Activated CD4-positive, CD25-positive, alpha-beta regulatory T cell treated with anti-CD3 and anti-CD28 coated beads, Interleukin-2, amount 50 U/mL, for 24 hours (primary cell): ENCODE results near the gene LRRIQ1.

ENCODE experiments used
- ATAC-seq, 2 donors: fragments of 150-1000 bp; cut with Tn5 transposase; one replicate each; pipeline ENCODE4 v1.10.0; 2021; ENCODE audit warnings: mild to moderate bottlenecking in 1 of 2, moderate library complexity in 1 of 2

The LRRIQ1 gene

DNA sequence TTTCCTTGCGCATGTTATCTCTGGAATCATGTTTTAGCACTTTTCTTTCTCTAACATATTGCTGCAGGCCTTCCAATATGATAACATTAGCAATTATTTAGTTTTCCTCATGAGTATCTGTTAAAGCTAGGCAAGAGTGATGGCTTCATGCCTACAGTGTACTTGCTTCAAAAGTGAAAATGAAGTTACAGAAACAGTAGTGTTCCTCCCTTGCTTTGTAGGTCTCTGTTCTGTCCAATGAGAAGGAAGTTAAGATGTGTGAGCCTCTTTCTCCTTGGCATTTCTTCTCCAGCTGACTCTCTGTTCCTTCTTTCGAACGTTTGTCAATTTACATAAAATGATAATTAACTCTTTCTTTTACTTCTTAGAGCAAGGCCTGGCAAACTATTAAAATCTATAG is 22.2 kb downstream of the LRRIQ1 start:
- no peak for ATAC-seq

DNA sequence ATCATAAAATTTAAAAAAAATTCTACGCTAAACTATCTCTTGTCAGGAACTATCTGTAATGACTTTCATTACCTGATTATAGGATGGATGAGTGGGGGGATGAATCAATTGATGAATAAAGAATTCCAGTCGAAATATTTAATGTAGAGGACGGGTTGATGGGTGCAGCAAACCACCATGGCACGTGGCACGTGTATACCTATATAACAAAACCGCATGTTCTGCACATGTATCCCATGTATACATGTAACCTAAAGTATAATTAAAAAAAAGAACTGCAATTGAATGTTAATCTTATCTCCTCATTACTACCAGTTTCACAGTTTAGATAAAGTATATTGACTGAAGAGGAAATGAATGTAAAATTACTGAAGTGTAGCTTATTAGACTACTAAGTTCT is 23.4 kb downstream of the LRRIQ1 start:
- no peak for ATAC-seq

DNA sequence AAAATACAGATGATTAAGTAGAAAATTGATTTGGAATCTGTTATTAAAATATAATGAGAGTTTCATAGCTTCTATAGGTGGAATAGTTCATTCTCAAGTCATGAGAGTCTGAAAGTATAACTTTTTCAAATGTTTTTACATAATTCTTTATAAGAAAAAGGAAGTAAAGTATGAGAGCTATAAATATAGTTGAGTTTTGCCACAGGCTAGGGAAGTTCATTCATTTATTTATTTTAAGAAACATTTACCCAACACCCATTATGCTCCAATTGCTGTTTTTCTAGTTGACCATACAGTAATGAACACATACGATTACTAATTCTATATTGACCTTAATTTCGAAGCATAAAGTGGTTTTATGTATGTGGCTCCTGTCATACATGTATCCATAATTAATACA is 24.8 kb downstream of the LRRIQ1 start:
- no peak for ATAC-seq

DNA sequence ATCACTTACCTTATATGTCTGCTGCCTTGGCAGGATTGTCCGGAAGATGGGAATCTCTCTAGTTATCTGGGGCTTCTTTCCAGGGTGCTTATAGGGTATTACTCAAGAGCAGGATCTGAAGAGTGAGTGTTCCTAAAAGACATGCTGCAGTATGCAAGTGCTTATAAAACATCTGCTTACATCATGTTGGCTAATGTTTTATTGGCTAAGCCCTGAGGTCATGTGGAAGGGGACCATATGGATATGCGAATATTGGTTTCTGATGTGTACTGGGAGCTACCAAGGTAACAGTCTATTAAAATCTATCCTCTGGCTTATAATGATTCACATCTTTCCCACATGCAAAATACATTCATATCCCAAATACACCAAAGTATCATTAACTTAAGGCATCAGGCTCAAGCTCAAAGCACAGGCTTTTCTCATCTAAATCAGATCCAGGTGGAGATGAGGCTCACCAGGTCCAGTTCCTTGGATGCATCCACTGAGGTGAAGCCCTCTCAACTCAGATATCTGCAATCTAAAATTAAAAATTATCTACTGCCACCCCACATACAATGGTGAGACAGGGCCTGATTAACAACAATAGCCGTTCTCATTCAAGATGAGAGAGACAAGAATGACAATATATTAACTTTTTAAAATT is 29.8 kb downstream of the LRRIQ1 start:
- no peak for ATAC-seq

DNA sequence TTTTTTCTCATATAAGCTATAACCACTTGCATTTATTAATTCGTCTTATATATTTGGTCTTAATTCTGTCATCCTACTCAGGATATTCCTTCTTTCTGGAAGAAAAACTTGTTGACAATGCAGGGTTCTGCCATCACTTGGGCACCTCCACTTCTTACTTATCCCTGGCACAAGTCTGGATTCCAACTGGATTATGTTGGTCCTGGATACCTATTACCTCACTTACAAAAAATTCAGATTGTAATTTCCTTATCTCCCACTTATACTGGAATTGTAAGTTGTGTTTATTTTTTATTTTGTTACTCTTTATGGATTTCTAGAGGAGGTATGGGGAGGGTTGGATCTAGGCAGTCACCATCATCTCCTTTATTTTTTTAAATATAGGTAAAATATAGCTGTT is 36.7 kb downstream of the LRRIQ1 start:
- no peak for ATAC-seq

GRCh38 chr12:85076688-85077430 is 40.7 kb downstream of the LRRIQ1 start:
- ATAC-seq = no peak

DNA sequence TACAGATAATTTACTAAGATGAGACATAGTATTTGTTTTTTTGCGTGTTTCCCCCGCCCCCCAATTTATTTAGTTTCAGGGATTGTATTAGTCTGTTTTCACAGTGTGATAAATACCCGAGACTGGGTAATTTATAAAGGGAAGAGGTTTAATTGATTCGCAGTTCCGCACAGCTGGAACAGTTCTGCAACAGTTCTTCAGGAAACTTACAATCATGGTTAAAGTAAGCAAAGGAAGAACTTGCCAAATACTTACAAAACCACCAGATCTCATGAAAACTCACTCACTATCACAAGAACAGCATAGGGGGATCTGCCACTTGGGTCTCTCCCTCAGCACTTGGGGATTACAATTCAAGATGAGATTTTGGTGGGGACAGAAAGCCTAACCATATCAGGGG is 48.9 kb downstream of the LRRIQ1 start:
- no peak for ATAC-seq

DNA sequence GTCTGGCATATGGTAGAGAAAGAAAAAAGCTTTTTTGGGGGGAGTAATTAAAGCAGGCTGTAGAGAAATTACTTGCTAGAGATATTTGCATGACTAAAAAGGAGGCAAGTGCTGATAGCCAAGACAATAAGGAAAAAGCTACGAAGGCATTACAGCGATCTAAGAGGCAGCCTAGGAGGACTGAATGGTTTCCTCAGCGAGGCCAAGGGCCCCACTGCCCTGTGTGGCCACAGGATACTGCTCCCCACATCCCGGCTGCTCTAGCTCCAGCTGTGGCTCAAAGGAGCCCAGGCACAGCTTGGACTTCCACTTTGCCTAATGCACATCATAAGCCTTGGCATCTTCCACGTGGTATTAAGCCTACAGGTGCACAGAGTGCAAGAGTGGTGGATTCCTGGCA is 53.6 kb downstream of the LRRIQ1 start:
- no peak for ATAC-seq

GRCh38 chr12:85092814-85093370 is 56.7 kb downstream of the LRRIQ1 start:
- no peak for ATAC-seq

GRCh38 chr12:85095501-85095900 is 59.4 kb downstream of the LRRIQ1 start:
- no peak for ATAC-seq

- no peak for ATAC-seq
Observed at GRCh38 chr12:85130646-85131045, 94.5 kb downstream of the LRRIQ1 start.

DNA sequence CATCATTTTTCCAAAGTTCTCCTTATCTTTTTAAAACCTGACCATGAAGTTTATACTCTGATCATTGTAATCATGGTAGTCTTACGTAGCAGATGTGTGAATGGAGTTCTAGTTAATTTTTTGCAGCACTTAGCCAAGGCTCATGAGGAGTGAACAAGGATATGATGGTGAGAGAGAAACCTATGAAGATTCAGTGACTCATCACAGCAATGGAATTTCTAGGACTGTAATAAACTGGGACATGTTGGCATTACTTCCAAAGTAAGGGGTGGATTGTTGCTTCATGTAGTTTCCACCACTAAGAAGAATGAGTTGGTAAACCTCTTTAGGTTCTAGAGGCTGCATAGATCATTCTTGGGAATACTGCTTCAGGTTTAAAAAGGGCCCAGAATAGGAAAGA is 102.7 kb downstream of the LRRIQ1 start:
- ATAC-seq = no peak

DNA sequence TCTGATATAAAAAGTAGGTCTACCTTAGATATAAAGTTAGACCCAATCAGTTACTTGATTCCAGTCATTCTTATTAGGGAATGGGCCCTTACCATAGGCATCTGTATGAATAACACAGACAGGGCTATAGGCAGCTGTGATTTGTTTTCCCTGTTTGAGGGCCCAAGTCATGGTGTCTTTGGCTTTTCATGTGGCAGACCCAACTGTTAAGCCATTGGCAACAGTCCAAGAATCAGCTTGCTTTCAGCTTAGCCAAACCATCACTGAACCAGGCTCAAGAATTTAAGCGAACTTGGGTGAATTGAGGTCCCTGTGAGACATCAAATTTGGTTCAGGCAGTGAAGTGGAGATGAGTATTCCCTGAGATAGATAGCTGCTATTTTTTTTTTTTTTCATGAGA is 111.2 kb downstream of the LRRIQ1 start:
- ATAC-seq = no peak

DNA sequence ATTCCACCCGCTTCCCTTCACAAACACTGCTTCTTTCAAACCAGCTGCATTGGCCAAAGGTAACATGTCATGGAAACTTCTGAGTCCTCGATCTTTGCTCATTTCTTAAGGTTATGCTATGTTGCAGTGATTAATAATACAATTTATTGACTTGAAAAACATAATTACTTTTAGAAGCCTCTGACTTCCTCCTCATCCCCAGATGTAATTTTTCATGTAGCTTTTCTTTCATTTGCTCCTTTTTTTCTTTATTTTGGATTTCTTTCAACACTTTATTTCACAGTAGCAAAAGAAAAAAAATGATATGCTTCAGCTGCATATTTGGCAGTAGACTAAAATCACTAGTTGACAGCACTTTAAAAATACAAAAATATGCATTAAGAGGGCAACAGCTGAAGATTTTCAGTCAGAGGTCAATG is 116.2 kb downstream of the LRRIQ1 start:
- no peak for ATAC-seq

DNA sequence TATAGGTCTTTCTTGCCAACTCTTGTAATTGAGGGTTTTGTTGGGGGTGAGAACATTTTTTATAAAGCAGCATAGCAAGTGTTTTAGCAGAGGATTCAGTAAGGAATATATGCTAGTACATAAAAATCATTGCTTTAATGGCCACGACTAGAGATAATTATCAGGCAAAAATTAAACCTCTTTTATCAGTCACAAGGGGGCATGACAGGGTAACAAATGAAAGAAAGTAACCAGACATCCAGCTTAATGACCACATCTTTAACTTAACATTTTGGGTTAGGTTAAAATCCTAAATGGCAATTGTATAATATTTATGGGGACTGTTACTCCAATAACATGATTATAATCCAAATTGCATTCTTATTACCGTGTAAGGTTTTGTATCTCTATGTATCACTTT is 119.6 kb downstream of the LRRIQ1 start:
- no peak for ATAC-seq

GRCh38 chr12:85156569-85156968 is 120.4 kb downstream of the LRRIQ1 start:
- no peak for ATAC-seq

- ATAC-seq = no peak
Observed at GRCh38 chr12:85157035-85157603, 121.0 kb downstream of the LRRIQ1 start.

- ATAC-seq = no peak
Observed at GRCh38 chr12:85163752-85164321, 127.7 kb downstream of the LRRIQ1 start.

DNA sequence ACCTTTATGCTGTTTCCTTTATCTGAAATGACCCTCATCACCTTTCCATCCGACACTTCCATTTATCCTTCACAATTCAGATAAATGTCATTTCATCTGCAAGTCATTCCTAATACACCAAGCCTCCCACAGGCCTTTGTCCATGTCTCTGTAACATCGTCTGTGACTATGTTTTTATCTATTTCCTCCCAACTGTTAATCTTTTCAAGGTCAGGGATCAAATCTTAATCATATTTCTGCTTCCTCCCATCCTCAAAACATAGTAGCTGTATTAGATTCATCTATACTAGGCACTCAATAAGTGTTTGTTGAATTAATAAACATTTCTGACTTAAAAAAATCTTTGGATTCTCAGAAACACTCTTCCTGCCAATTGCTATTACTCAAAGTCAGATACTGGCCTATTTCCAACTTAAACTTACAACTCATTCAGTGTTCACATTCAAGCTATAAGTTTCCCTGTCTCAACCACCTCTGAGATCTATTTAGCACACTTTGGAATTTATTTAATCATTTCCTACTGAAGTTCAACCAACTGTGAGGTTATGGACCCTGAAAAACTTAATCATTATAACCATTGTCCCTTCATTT is 143.6 kb downstream of the LRRIQ1 start:
- ATAC-seq = no peak

- ATAC-seq = no peak
Observed at GRCh38 chr12:85182699-85183098, 146.5 kb downstream of the LRRIQ1 start.

- no peak for ATAC-seq
Observed at GRCh38 chr12:85183855-85184254, 147.7 kb downstream of the LRRIQ1 start.

DNA sequence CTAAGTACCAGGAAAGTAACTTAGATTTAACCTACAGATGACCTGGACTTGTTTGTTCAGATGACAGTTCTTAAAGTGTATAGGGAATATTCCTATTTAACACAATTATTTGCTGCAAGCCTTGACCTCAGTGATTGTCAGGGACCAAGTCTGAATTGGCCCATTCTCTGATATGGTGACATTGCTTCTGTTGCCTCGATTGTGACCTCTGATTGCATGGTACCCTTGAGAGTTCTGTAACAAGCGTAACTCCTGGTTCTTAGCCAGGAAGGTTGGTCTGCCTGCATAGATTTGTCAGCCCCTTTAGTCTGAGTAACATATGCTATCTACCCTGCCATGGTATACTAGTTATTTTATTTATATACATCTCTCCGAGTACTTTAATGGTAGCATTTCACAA is 150.1 kb downstream of the LRRIQ1 start:
- ATAC-seq = no peak

DNA sequence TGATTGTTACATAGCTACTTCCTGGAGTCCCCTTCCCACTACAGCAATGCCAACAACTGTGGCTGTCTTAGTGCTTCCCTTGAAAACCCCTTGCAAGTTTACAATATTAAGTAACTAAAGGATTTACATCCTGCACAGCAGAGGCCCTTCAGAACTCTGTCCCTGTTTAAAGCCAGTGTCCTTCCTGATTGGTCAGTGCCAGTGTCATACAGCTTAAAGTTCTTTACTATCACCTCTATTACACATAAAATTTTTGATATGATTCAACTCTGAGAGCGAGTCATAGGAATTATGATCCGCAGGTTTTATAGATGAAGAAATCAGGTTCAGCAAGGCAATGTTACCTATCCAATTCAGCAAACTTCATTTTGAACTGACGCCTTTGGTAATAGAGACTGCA is 152.5 kb downstream of the LRRIQ1 start:
- ATAC-seq = no peak
